GM03348 (cell line): ENCODE measurements around the gene LZTFL1.
"Not testable (repeated sequence)": the region's sequence is repeated elsewhere in the genome, so short reads cannot be mapped to it uniquely, and the experiment has no call there.

Experiments used
- DNase-seq: peaks from one replicate; pipeline ENCODE4 v3.0.0; 2012; ENCODE audit warnings: low spot score

LZTFL1 gene

GRCh38 chr3:45864760-45865519, 23.0 kb upstream of the LZTFL1 start:
- DNase-seq, result no peak

- no peak for DNase-seq
Measured at GRCh38 chr3:45861043-45861719, 19.3 kb upstream of the LZTFL1 start.

- no peak for DNase-seq
Measured at GRCh38 chr3:45860481-45860880, 18.6 kb upstream of the LZTFL1 start.

- no peak for DNase-seq
Measured at GRCh38 chr3:45858809-45859543, 17.1 kb upstream of the LZTFL1 start.

GRCh38 chr3:45857024-45857423, 15.1 kb upstream of the LZTFL1 start:
- DNase-seq, result not testable (repeated sequence)

GRCh38 chr3:45856323-45856722, 14.4 kb upstream of the LZTFL1 start:
- not testable (repeated sequence) for DNase-seq

- DNase-seq, result no peak
Measured at GRCh38 chr3:45852828-45853227, 10.9 kb upstream of the LZTFL1 start.

- no peak for DNase-seq
Measured at GRCh38 chr3:45848392-45848791, 6.5 kb upstream of the LZTFL1 start.

GRCh38 chr3:45844616-45845015, 2.7 kb upstream of the LZTFL1 start:
- no peak for DNase-seq

- no peak for DNase-seq
Measured at GRCh38 chr3:45842851-45843625, 1.1 kb upstream of the LZTFL1 start.

GRCh38 chr3:45841420-45841756, 531 bp downstream of the LZTFL1 start:
- no peak for DNase-seq

- no peak for DNase-seq
Measured at GRCh38 chr3:45838466-45838865, 3.5 kb downstream of the LZTFL1 start.

GRCh38 chr3:45832699-45833098, 9.2 kb downstream of the LZTFL1 start:
- DNase-seq, result no peak

- DNase-seq, result no peak
Measured at GRCh38 chr3:45830121-45830520, 11.8 kb downstream of the LZTFL1 start.

GRCh38 chr3:45826908-45827307, 15.0 kb downstream of the LZTFL1 start:
- DNase-seq, result no peak

GRCh38 chr3:45826321-45826720, 15.6 kb downstream of the LZTFL1 start:
- DNase-seq, result no peak

GRCh38 chr3:45821127-45821526, 20.8 kb downstream of the LZTFL1 start:
- no peak for DNase-seq

- peak; percentile 37 for DNase-seq
Measured at GRCh38 chr3:45819543-45819942, 22.4 kb downstream of the LZTFL1 start.

GRCh38 chr3:45817831-45818522, 23.9 kb downstream of the LZTFL1 start:
- DNase-seq, result peak; percentile 75

- DNase-seq, result no peak
Measured at GRCh38 chr3:45816544-45816943, 25.4 kb downstream of the LZTFL1 start.

GRCh38 chr3:45814322-45814721, 27.6 kb downstream of the LZTFL1 start:
- DNase-seq, result no peak
